Myocyte (in vitro differentiated cells): ENCODE measurements around the gene ASPHD2. TPM values are rescaled to one million over a fixed set of nuclear protein-coding genes. Genes with fewer than 3 reads are reported as not detected.
"Not testable (repeated sequence)": the region's sequence is repeated elsewhere in the genome, so short reads cannot be mapped to it uniquely, and the experiment has no call there.

ENCODE experiments used
- DNase-seq: peaks from one replicate; pipeline ENCODE4 v3.0.0-alpha.2; 2012; ENCODE audit warnings: low read depth
- total RNA-seq: library from RNA; depleted of rRNA; stranded (reverse); fragments of >200 nt; gene quantifications from 2 replicates; pipeline ENCODE4 v1.2.3, GENCODE V29; 2014

ASPHD2 gene
- total RNA-seq, 1 donor from 2014 or later: 0.21 TPM

GRCh38 chr22:26416256-26416655 lies 12.8 kb upstream of the ASPHD2 start:
- no peak for DNase-seq

- DNase-seq: peak; percentile 67
Measured at GRCh38 chr22:26416670-26417276, 12.3 kb upstream of the ASPHD2 start.

DNA sequence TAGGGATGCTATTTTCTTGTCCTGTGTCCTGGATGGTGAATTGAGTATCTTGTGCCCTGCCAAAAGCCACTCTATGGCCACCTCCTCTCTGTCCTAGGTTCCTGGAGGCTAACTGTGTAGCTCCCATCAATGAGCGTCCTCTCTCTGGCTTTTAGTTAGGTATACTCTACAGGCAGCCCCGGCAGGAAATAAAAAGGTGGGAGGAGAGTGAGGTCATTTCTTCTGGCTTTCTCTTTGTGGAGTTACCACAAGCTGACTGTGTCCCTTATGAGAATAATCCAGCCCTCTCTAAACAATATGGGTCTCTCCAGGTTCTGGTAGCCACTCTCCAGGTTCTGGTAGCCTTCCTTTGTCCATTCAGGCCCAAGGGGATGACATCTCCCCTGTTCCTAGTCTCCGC lies 11.7 kb upstream of the ASPHD2 start:
- no peak for DNase-seq

DNA sequence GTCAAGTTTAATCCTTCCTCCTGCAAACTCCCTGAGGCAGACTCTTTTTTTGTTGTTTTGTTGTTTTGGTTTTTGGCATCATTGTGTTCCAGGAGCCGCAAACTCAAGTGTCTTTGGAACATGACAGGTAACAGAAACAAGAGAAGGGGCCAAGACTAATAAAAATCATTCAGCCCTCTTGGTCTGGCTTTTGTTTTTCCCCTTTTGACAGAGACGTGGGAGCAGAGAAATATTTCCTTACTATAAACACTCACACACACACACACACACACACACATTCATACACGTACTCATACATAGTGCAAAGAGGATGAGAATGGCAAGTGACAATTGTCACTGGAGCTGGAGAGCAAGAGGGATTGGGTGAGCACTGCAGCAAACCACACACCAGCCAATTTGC lies 10.4 kb upstream of the ASPHD2 start:
- no peak for DNase-seq

- no peak for DNase-seq
Measured at GRCh38 chr22:26426924-26427323, 2.1 kb upstream of the ASPHD2 start.

- no peak for DNase-seq
Measured at GRCh38 chr22:26429458-26430286, 612 bp downstream of the ASPHD2 start.

DNA sequence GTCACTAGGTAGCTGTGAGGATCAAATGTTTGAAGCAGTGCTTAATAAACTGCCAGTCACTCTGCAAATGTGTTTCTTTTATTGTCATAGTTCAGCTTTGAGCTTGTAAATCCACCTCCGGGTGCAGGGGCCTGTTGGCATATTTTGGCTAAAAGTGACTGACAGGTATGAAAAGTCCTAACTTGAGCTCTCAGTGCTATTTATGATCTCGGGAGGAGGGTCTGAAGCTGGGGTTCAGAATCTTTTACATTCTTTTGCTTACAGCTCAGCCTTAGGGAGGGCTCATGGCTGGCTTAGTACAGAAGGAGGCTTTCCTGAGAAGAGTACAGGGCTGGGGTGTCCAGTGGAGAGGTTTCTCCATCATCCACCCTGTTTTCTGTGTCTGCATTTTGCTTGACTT lies 1.5 kb downstream of the ASPHD2 start:
- DNase-seq: no peak

DNA sequence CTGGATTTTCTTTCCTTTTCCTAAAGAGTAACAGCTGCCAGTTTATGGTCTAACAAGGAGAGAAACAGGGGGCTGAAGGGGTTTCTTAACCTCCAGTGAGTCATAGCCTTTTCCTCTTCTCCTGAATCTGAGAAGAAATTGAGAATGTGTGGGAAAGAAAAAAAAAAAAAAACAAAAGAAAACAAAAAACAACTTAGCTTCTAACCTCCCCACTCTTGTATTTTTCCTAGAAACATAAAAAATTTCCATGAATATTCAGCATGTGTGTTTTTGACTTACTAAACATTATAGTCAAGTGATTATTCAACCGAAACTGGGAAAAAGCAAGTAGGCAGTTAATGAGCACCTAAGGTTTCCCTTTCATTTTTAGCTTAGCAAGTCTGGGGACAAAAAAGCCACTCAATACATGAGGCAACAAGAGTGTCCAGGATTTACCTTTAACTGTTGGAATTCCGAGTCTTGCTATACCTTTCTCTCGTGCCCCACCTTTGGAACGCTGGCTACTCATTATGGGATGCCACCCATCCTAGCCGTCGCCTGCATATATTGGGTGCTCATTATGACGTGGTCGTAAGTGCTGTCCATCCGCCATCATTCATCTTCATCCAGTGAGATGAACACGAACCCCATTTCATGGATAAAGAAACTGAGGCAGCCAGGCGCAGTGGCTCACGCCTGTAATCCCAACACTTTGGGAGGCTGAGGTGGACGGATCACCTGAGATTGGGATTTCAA lies 2.4 kb downstream of the ASPHD2 start:
- DNase-seq: peak; percentile 27

DNA sequence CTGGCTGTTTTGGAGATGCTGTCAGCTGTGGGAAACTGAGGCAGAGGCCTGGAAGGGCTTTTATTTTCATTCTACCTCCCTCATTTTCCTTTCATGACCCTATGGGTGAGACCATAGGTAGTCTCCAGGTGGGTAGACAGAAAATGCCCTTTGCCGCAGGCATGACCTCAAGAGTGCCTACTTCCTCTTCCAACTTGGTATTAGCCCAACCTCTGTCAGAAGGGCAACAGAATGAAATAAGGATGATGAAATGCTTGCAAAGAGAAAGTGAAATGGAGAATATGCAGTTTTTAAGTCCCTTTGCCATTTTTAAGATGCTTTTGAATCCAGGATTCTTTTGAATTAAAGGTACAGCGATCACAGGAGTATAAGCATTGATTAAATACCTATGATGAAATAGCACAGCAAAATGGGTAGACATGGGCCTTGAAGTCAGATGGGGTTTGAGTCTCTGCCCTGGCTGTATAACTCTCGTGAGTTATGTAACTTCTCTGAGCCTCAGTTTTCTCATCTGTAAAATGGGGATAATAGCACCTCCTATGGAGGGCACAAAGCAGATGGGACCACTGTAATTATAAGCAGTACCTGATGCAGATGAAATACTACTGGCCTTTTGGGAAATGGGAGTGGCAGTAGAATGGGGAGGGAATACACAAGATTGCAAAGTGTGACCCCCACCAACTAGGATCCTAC lies 3.7 kb downstream of the ASPHD2 start:
- no peak for DNase-seq

- no peak for DNase-seq
Measured at GRCh38 chr22:26433805-26434204, 4.7 kb downstream of the ASPHD2 start.

DNA sequence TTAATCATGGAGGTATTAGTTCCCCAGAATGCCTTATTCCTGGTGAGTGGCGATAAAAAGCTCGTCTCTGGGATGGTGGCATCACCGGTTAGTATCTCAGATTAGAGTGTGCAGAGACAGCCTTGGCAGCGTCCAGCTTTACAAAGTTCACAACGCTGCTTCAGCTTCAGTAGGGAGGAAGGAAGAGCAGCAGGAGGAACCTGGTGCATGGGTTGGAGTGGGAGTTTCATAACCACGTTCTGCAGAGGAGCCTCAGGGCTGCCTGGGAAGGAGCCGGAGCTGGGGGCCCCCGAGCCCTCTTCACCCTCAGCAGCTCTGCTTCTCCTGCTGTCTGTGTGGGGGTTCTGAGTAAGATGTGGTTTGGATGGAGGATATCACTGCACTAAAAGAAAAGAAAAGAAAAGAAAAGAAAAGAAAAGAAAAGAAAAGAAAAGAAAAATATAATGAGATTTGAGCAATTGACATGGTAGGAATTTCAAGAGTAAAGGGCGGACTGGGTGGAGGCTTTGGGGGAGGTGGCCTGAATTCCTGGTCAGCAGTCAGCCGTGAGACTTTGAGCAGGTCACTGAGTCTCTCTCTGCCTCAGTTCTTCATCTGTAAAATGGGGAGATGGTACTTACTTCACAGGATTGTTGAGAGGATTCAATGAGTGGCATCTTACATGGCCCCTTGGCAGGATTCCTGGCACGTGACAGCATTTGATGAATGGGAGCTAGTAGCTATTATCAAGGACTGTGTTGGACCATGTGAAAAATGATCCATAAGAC lies 6.5 kb downstream of the ASPHD2 start:
- no peak for DNase-seq

- no peak for DNase-seq
Measured at GRCh38 chr22:26436903-26437515, 7.9 kb downstream of the ASPHD2 start.

DNA sequence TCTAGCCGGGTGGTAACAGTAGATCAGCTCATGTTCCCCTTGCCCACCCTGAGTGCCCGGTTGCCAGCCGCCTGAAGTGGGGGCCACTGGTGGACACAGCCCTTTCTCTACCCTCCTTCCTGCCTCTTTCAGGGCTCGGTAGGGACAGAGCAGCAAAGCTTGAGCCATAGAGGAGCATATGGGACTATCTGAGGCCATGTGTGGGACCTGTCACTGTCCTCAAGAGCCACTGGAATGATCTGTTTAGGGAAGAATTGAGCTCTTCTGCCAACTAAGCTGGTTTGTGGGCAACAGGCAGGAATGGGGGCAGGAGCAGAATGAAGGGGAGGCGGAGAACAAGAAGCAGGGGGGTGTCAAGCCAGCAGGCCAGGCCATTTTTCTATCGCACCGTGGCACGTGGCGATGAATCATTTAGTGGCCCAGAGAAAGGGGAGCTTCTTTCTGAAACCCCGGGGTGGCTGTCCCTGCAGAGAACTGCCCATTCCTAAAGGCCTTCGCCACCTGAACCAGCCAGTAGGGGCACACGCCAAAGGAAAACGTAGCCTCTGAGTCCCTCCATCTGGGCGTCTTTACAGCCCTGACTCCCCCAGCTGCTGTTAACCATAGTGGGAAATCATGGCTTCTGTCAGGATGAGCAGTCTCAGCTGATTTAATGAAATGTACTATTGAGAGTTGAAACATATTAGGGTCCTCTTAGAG lies 8.8 kb downstream of the ASPHD2 start:
- peak; percentile 13 for DNase-seq

DNA sequence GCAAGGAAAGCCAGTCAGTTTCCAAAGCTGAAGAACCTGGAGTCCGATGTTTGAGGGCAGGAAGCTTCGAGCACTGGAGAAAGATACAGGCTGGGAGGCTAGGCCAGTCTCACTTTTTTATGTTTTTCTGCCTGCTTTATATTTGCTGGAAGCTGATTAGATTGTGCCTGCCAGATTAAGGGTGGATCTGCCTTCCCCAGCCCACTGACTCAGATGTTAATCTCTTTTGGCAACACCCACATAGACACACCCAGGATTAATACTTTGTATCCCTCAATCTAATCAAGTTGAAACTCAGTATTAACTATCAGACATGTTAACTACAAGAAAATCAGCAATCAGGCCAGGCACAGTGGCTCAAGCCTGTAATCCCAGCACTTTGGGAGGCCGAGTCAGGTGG lies 9.7 kb downstream of the ASPHD2 start:
- not testable (repeated sequence) for DNase-seq

- no peak for DNase-seq
Measured at GRCh38 chr22:26439559-26439958, 10.5 kb downstream of the ASPHD2 start.

DNA sequence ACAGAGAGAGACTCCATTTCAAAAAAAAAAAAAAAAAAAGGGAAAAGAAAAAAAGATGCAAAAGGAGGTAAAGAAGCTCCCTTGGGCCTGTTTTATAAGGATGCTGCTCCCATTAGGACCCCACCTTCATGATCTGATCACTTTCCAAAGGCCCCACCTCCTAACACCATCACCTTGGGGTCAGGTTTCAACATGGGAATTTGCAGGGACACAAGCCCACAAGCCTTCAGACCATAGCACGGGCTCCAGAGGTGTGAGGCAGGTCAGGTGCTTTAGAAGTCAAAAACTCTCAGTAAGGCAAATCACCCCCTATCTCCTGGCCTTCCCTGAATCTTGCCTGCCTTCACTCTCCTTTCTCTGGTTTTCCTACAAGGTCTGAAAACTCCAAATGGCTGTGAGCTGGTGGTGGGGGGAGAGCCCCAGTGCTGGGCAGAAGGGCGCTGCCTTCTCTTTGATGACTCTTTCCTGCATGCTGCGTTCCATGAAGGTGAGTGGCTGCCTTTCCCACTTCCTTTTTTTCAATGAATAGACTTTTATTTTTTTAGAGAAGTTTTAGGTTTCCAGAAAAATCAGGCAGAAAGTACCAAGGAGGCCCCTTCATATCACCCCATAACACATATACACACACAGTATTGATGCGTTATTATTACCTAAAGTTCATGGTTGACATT lies 13.2 kb downstream of the ASPHD2 start:
- no peak for DNase-seq

DNA sequence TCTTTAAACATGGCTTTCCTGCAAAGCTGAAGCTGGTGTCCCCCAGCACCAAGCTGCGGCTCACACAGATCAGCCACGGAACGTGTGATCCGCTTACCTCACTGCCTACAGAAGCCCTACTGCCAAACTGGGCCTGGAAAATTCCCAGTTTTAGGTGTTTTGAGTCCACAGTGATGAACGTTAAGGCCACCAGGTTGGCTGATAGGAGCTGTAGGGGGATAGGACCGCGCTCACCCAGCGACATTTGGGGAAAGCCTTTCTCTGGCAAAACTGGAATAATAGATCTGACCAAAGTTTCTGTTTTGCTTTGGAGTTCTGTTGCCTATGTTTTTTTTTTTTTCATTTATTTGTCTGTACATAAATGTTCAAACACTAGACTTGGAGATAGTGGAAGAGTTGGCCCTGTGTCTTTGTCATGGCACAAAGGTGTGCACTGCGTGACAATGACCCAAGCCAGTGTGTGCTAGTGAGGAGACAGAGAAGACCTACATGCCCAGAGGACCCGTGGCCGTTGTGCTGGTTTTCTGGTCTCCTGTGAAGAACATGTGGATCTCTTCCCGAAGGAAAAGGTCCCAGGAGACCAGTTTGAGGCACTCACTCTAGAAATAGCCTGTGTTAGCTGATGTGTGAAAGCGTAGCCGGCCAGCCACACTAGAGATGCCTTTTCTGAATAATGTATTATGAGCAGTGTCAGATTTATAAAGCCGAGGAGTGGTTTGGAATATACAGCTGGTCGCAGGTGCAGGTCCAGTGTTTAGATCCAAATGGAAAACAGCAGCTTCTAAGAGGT lies 15.0 kb downstream of the ASPHD2 start:
- no peak for DNase-seq

- DNase-seq: no peak
Measured at GRCh38 chr22:26444777-26445176, 15.7 kb downstream of the ASPHD2 start.
